HEK293 (cell line): Measurements from ENCODE around the gene CDH3.

Experiments
- CTCF ChIP-seq: fragments of 450-650 bp; formaldehyde crosslinking; IDR thresholded peaks from 2 replicates; pipeline ENCODE4 v1.5.1; 2016; ENCODE audit warnings: missing biosample characterization, missing genetic modification characterization
- HOXD13 ChIP-seq: sonication (generic); formaldehyde crosslinking; IDR thresholded peaks from 2 replicates; pipeline ENCODE4 v1.8.0; 2022; ENCODE audit warnings: missing genetic modification reagents, borderline replicate concordance
- ZNF175 ChIP-seq: fragments of 450-650 bp; formaldehyde crosslinking; IDR thresholded peaks from 2 replicates; pipeline ENCODE4 v1.5.1; 2016; ENCODE audit warnings: missing biosample characterization, missing genetic modification characterization
- ZNF274 ChIP-seq, 2 experiments: fragments of 200-500 bp in 1 of 2; fragments of 450-650 bp in 1 of 2; sonication (Bioruptor generic) in 1 of 2; formaldehyde crosslinking in 1 of 2; IDR thresholded peaks; 2 replicates each; pipeline versions ENCODE4 v1.5.1 to v1.6.1; 2014 to 2016; ENCODE audit warnings: borderline replicate concordance in 1 of 2, inconsistent platforms in 1 of 2, low read length in 1 of 2, missing biosample characterization in 1 of 2, missing genetic modification characterization in 1 of 2

GRCh38 chr16:68696514-68696913 is 51.4 kb downstream of the CDH3 start:
- no peak for TF ChIP-seq CTCF (tag by site-specific recombination)
- no peak for TF ChIP-seq ZNF274 (IDR thresholded peaks at IDR 0.05; ENCODE audit: low read length)
- TF ChIP-seq ZNF274 (tag by site-specific recombination; IDR thresholded peaks at IDR 0.05; ENCODE audit: borderline replicate concordance): no peak
- TF ChIP-seq HOXD13 (CRISPR knock-in tag): no peak
- no peak for TF ChIP-seq ZNF175 (tag by site-specific recombination)
